Activated CD8-positive, alpha-beta memory T cell treated with anti-CD3 and anti-CD28 coated beads, Interleukin-2, amount 10 ng/mL, durations not matched to agents 7 days and 5 days (primary cell): Measurements from ENCODE around the gene HDAC2. TPM values are rescaled to one million over a fixed set of nuclear protein-coding genes. Genes with fewer than 3 reads are reported as not detected.
"Not testable (repeated sequence)": the region's sequence is repeated elsewhere in the genome, so short reads cannot be mapped to it uniquely, and the experiment has no call there.

Experiments used
- ATAC-seq: fragments of 150-1000 bp; cut with Tn5 transposase; one replicate; pipeline ENCODE4 v1.10.0; 2021; ENCODE audit warnings: moderate library complexity
- CTCF ChIA-PET: fragments of 350-600 bp; sonication (Branson Sonifier 250); formaldehyde crosslinking; loops from one replicate; lab custom pipeline; 2021; ENCODE audit warnings: antibody characterized with exemption; lab: Charles Lee
- DNase-seq: peaks from one replicate; pipeline ENCODE4 v3.0.0-alpha.2; 2020
- H3K27ac Mint-ChIP-seq: one replicate; pipeline ENCODE4 v1.8.0; 2021; ENCODE audit warnings: mild to moderate bottlenecking, mixed read lengths
- H3K27me3 Mint-ChIP-seq: one replicate; pipeline ENCODE4 v1.8.0; 2021; ENCODE audit warnings: mixed read lengths
- H3K36me3 Mint-ChIP-seq: one replicate; pipeline ENCODE4 v1.8.0; 2021; ENCODE audit warnings: mild to moderate bottlenecking, mixed read lengths
- H3K4me1 Mint-ChIP-seq: one replicate; pipeline ENCODE4 v1.8.0; 2021; ENCODE audit warnings: mixed read lengths
- H3K4me3 Mint-ChIP-seq: one replicate; pipeline ENCODE4 v1.8.0; 2021; ENCODE audit warnings: mild to moderate bottlenecking, moderate library complexity, mixed read lengths
- H3K9me3 Mint-ChIP-seq: one replicate; pipeline ENCODE4 v1.8.0; 2022; ENCODE audit warnings: low read depth, mixed read lengths
- total RNA-seq, 2 experiments: library from RNA; stranded (reverse); gene quantifications; one replicate each; pipeline ENCODE4 v1.2.3, GENCODE V29; 2021

HDAC2 gene
- total RNA-seq, 2 experiments from 2014 or later = 62.4 to 75.5 TPM

DNA sequence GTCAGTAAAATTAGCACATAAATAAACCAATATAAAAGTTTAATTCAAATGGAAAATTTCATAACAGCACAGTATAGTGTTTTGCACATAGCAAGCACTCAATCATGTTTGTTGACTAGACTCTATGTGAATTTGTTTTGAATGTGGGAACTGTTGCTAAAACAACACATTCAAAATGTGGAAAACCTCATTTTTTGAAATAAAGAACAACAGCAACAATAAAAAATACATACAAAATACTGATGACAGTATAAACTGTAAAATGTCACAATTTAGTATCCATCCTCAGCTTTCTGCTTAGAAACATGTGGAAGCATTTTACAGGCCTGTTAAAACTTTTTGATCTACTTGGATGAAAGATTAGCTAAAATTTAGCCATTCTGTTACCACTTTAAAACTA lies 47.4 kb downstream of the HDAC2 start:
- no peaks in the 10 kb centered on the region for H3K36me3 Mint-ChIP-seq
- peaks cover 14% of the 10 kb centered on the region for H3K4me1 Mint-ChIP-seq
- H3K4me3 Mint-ChIP-seq = no peak overlapping the region
- DNase-seq = no peak
- no peaks in the 10 kb centered on the region for H3K9me3 Mint-ChIP-seq
- ATAC-seq = no peak
- H3K27ac Mint-ChIP-seq = no peak overlapping the region
- CTCF ChIA-PET = interaction anchor here (4.5 kb wide), 1 partner anchor 14 kb away, joined by 21 read pairs; no protein-coding TSS in a partner anchor
- H3K27me3 Mint-ChIP-seq = peaks cover 13% of the 10 kb centered on the region

DNA sequence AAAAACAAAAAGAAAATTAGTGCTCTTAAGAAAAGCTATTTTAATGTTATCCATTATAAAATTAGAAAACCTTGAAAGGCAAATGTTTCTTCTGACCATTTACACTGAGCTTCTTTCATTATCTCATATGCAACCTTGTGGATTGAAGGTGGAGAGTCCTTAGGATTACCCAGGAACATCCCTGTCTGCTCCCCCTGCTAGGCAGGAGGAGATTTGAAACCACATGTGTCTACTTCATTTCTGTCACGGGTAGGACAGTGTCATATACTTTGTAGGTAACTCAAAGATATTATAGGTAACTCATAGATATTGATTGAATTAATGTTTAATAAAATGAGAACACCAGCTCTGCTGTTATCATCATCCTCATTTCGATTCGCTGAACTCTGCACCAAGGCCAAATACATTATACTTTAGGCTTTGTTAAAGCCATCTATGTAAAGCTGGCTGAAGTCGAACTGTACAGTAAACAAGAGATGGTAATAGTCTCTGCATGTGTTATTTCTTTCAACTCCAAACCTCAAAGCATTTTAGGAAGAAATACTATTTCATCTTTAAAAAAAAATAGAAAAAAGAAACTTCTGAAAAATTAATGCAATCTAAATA lies 49.5 kb downstream of the HDAC2 start:
- Mint-ChIP-seq H3K27ac (no peak overlapping the region), H3K27me3 (peaks cover 4% of the 10 kb centered on the region), H3K36me3 (no peaks in the 10 kb centered on the region), H3K4me3 (no peak overlapping the region), H3K9me3 (no peaks in the 10 kb centered on the region), H3K4me1 (peaks cover 14% of the 10 kb centered on the region)
- ATAC-seq (no peak), DNase-seq (no peak)
- CTCF ChIA-PET = interaction anchor here (1.1 to 4.5 kb wide), 3 partner anchors 9 to 15 kb away, joined by 3 to 21 read pairs (median 3); no protein-coding TSS in a partner anchor

DNA sequence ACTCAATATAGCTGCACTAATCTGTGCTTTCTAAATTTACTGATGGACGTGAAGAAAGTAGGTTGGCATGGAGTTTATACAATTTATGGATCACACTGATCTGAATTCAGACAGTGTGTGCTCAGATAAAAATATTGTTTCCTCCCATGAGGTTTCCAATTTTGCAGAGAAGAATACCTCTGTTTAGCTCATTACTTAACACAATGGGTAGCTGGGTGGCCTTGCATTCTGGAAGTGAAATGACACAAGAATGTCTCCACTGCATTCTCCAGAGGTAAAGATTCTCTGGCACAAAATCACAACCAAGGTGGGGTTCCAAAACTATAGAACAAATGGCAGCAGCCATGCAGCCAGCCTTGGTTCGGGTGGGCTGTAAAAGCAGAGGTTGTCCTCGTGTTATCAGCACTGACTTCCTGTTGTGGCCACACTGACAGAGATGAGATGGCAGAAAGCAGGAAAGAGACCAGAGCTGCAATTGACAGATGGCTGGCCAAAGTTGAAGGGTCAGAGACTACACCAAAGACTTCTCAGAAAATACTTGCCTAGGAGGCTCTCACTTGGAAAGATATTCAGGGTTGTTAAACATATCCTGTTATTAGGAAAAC lies 50.2 kb downstream of the HDAC2 start:
- CTCF ChIA-PET = interaction anchor here (1.1 to 4.5 kb wide), 3 partner anchors 9 to 15 kb away, joined by 3 to 21 read pairs (median 3); no protein-coding TSS in a partner anchor
- H3K4me3 Mint-ChIP-seq = no peak overlapping the region
- peaks cover 14% of the 10 kb centered on the region for H3K4me1 Mint-ChIP-seq
- no peaks in the 10 kb centered on the region for H3K36me3 Mint-ChIP-seq
- H3K27me3 Mint-ChIP-seq = peaks cover 3% of the 10 kb centered on the region
- H3K27ac Mint-ChIP-seq = peak overlapping the region; percentile 61
- DNase-seq (peak; percentile 66), ATAC-seq (peak; percentile 82)
- no peaks in the 10 kb centered on the region for H3K9me3 Mint-ChIP-seq

DNA sequence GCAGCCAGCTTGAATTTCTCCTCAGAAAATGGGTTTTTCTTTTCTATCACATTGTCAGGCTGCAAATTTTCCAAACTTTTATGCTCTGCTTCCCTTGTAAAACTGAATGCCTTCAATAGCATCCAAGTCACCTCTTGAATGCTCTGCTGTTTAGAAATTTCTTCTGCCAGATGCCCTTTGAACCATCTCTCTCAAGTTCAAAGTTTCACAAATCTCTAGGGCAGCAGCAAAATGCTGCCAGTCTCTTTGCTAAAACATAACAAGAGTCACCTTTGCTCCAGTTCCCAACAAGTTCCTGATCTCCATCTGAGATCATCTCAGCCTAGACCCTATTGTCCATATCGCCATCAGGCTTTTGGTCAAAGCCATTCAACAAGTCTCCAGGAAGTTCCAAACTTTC lies 60.7 kb downstream of the HDAC2 start:
- not testable (repeated sequence) for H3K4me1 Mint-ChIP-seq, H3K4me3 Mint-ChIP-seq, H3K36me3 Mint-ChIP-seq, ATAC-seq, DNase-seq, H3K27ac Mint-ChIP-seq, H3K9me3 Mint-ChIP-seq
- CTCF ChIA-PET = interaction anchor here (1.4 to 2.6 kb wide), 3 partner anchors 11 to 51 kb away, joined by 3 to 21 read pairs (median 3); no protein-coding TSS in a partner anchor
- H3K27me3 Mint-ChIP-seq = peaks cover 13% of the 10 kb centered on the region

DNA sequence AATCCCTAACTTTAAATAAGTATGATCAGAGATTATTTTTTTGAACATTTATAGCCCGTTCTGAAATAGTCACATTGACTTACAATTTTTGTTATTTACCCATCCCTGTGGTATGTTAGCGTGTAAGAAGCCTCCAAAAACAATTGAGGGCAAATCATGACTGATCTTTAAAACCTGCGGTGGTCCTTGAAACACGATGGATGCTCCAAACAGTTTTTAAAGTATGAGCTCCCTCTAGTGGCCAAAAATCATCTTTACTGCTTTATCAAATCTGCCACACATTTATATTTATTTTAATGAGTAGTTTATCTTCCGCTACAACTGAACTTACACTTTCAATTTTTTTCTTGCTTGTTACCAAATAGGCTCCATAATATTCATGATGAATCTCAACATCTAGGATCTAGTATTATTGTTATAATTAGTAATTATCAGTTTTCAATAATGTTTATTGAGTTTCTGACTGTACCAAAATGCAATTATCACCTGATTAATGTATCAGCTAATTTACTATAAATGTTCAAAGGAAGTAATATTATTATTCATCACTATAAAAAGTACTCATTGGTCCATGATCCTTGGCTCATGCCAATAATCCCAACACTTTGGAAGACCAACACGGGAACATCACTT lies 61.6 kb downstream of the HDAC2 start:
- no peaks in the 10 kb centered on the region for H3K36me3 Mint-ChIP-seq
- CTCF ChIA-PET = interaction anchor here (1.1 to 2.6 kb wide), 6 partner anchors 10 to 50 kb away, joined by 3 to 21 read pairs (median 4); no protein-coding TSS in a partner anchor
- DNase-seq = no peak
- H3K27ac Mint-ChIP-seq = no peak overlapping the region
- no peaks in the 10 kb centered on the region for H3K9me3 Mint-ChIP-seq
- peaks cover 9% of the 10 kb centered on the region for H3K27me3 Mint-ChIP-seq
- H3K4me1 Mint-ChIP-seq = no peaks in the 10 kb centered on the region
- ATAC-seq = no peak
- no peak overlapping the region for H3K4me3 Mint-ChIP-seq

DNA sequence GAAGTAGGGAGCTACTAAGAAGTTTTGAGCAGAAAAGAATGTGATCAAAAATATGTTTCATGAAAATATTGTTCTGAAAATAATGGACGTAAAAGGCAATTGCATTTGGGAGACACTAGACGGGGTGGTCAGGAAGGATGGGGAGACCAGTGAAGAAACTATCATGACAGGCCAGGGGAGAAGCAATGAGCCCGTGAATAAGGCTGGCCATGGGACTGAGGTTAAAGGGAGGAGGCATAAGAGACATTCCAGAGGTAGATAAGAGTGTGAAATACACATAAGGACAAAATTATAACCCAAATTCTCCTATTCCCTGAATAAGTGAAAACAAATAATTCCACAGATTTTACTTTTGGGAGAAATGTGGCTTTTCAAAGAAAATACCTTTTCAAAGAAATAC lies 62.1 kb downstream of the HDAC2 start:
- CTCF ChIA-PET = interaction anchor here (0.7 to 2.6 kb wide), 7 partner anchors 9 to 33 kb away, joined by 3 to 21 read pairs (median 3); no protein-coding TSS in a partner anchor
- Mint-ChIP-seq H3K36me3 (no peaks in the 10 kb centered on the region), H3K9me3 (no peaks in the 10 kb centered on the region), H3K27me3 (peaks cover 9% of the 10 kb centered on the region), H3K4me3 (no peak overlapping the region), H3K27ac (no peak overlapping the region), H3K4me1 (no peaks in the 10 kb centered on the region)
- no peak for DNase-seq
- no peak for ATAC-seq

DNA sequence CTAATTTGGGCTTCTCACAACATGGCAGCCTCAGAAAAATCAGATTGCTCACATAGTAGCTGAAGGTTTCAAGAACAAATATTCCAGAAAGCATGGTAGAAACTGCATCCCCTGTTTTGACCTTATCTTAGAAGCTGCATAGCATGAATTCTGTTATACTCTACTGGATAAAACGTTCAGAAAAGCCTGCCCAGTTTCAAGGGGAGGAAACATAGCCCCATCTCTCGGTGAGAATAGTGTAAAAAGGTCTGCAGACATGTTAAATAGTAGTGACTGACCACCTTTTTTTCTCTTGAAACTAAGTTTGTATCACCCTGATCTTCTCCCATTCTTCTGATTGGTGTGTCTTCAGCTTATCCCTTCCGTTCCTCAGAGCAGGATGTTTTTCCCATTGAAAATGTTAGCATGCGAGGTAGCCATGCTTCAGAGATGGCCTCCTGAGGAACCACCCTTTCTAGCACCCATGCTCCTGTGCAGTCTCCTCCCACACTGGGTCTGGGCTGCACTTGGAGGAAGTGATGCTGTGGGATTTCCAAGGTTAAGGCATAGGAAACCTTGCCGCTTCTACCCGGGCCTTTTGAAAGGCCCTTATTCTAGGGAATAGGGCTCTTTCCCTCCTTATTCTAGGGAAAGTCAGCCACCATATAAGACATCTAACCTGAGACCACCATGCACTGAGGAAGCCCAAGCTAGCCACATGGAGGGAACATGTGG lies 63.7 kb downstream of the HDAC2 start:
- DNase-seq (no peak), ATAC-seq (no peak)
- Mint-ChIP-seq H3K36me3 (no peaks in the 10 kb centered on the region), H3K9me3 (no peaks in the 10 kb centered on the region), H3K4me3 (no peak overlapping the region), H3K27ac (no peak overlapping the region), H3K4me1 (no peaks in the 10 kb centered on the region), H3K27me3 (peaks cover 5% of the 10 kb centered on the region)
- CTCF ChIA-PET = interaction anchor here (0.6 to 1.7 kb wide), 3 partner anchors 9 to 600 kb away, joined by 3 to 4 read pairs (median 3); no protein-coding TSS in a partner anchor

DNA sequence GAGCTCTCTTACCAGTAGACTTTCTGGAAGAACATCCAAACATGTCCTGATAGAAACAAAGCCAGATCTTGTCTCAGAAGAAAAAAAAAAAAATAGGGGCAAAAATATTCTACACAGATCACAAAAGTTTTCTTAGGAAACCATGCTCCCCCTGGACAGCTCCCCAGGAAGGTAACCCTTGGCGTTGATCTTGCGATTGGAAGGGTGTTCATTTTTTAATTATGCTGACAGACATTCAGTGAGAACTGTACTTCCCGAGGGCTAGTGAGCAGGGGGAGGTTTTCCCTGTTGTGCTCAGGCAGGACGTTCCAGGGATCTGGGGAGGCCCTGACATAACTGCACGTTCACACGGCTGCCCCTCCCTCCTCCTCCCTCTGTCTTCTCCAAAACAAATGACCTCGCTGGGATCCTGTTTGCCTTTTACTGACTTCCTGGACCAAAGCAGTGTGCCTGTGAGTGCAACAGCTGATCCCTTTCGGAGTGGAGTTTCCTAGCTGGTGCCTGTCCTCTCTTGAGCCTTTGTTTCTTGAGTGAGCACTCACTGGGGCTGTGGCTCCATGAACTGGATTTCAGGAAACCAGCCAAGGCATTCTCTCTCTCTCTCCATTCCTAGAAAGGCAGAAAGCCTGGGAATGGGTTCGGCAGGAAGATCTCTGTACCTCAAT lies 67.2 kb downstream of the HDAC2 start:
- H3K27ac Mint-ChIP-seq = no peak overlapping the region
- peaks cover 8% of the 10 kb centered on the region for H3K27me3 Mint-ChIP-seq
- DNase-seq = no peak
- H3K4me3 Mint-ChIP-seq = no peak overlapping the region
- no peak for ATAC-seq
- H3K4me1 Mint-ChIP-seq = no peaks in the 10 kb centered on the region
- no peaks in the 10 kb centered on the region for H3K36me3 Mint-ChIP-seq
- CTCF ChIA-PET = interaction anchor here (2.0 kb wide), 1 partner anchor 45 kb away, joined by 5 read pairs; no protein-coding TSS in a partner anchor
- H3K9me3 Mint-ChIP-seq = no peaks in the 10 kb centered on the region

DNA sequence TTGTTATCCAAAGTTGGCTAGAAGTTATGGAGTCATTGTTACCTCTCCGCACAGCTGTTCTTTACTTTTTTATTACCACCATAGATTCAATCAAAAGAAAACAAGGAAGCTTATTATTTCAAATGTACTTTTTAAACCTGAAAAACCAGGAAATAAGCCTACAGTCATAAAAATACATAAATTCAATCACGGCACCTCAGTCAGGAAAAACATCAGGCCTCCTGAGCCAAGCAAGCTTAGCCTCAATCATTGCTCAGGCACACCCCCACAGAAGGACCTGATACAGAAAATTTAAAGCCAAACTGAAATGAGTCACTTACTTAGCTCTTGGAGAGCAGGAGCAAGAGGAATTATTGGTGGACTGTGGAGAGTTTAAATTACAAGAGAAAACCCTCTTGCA lies 69.5 kb downstream of the HDAC2 start:
- CTCF ChIA-PET = no interaction called here
- H3K27ac Mint-ChIP-seq = no peak overlapping the region
- DNase-seq (no peak), ATAC-seq (no peak)
- peaks cover 8% of the 10 kb centered on the region for H3K27me3 Mint-ChIP-seq
- no peaks in the 10 kb centered on the region for H3K4me1 Mint-ChIP-seq
- no peaks in the 10 kb centered on the region for H3K36me3 Mint-ChIP-seq
- no peak overlapping the region for H3K4me3 Mint-ChIP-seq
- no peaks in the 10 kb centered on the region for H3K9me3 Mint-ChIP-seq

DNA sequence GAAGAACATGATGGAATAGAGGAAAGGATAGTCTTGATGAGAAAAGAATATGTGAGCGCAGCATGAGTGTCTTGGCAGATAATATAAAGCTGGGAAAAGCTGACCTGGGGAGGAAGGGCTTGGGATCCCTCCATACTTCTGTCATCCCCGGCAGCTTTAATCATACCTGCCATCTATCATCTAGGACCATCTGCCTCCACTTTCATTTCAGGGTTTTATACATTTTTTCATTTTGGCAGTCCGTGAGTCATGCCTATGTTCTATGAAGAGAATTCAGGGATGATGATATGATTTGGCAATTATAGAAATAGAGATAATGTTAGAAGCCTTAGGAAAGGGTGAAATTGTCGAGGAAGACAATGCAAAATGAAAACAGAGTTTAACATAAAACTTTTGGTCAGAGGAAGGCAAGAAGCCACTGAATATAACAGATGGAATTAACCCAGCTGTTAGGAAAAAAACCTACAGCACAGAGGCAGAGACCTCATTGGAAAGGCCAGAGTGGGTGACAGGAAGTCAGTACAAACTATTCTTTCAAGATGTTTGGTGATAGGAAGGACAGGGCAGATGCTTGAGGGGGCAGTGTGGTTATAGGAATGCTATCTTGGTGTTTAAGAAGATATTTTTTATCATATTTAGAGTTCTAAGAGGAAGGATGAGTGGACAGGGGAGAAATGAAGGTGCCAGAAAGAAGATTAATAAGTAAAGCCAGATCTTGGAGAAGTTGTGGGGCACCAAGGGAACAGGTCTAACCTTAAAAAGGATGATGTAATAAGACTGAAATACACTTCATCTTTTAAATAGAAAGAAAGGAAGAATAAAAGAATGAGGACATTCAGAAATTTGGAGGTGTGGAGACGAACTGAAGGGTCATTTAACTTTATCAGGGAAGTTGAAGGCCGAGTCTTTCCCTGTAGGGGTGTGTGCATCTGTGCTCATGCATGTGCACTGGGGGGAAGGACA lies 76.0 kb downstream of the HDAC2 start:
- no peak overlapping the region for H3K27ac Mint-ChIP-seq
- no peak overlapping the region for H3K4me3 Mint-ChIP-seq
- no peaks in the 10 kb centered on the region for H3K36me3 Mint-ChIP-seq

DNA sequence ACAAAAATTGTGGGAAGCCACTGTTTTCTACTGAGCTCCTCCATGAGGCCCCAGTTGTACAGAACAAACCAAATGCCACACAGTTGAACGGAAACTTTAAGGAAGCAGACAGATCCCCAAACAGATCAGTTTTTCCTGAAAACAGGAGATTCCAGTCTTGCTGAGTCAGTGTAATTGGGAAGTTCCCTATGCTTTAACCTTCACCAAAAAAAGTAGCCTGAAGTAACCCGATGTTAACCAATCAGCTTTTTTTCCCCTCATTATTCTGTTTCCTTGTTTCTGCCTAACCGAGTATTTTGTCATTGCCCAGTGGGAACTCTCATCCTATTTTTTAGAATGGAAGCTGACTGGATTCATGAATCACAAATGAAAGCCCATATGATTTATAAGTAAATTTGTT lies 77.1 kb downstream of the HDAC2 start:
- no peaks in the 10 kb centered on the region for H3K4me1 Mint-ChIP-seq
- peaks cover 2% of the 10 kb centered on the region for H3K9me3 Mint-ChIP-seq
- H3K27ac Mint-ChIP-seq = no peak overlapping the region
- no peak for ATAC-seq
- H3K4me3 Mint-ChIP-seq = no peak overlapping the region
- CTCF ChIA-PET = no interaction called here
- H3K27me3 Mint-ChIP-seq = peaks cover 16% of the 10 kb centered on the region
- no peak for DNase-seq
- H3K36me3 Mint-ChIP-seq = no peaks in the 10 kb centered on the region

More for the DNA sequence above, 76.0 kb downstream of the HDAC2 start:
- ATAC-seq = no peak
- H3K27me3 Mint-ChIP-seq = peaks cover 24% of the 10 kb centered on the region
- DNase-seq = no peak
- H3K4me1 Mint-ChIP-seq = no peaks in the 10 kb centered on the region
- CTCF ChIA-PET = no interaction called here
- H3K9me3 Mint-ChIP-seq = peaks cover 2% of the 10 kb centered on the region

DNA sequence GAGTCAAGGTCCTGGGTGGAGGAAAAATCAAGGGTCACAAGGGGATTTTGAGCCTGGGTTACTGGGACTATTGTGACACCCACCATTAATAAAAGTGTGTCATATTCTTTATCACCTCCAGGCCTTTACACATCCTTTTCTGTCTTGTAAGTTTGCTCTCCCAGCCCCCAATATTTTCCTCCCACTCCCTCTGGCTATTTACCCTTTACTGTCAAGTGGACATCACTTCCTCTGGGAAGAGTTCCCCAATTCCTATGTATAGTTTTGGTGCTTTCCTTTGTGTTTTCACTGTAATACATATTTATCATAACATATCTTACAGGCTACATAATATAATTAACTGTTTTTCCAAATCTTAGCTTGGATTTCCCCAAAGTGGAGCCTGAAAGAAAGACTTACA lies 77.5 kb downstream of the HDAC2 start:
- ATAC-seq (no peak), DNase-seq (no peak)
- H3K27ac Mint-ChIP-seq = no peak overlapping the region
- no peaks in the 10 kb centered on the region for H3K36me3 Mint-ChIP-seq
- no peaks in the 10 kb centered on the region for H3K4me1 Mint-ChIP-seq
- peaks cover 16% of the 10 kb centered on the region for H3K27me3 Mint-ChIP-seq
- CTCF ChIA-PET = no interaction called here
- no peak overlapping the region for H3K4me3 Mint-ChIP-seq
- peaks cover 2% of the 10 kb centered on the region for H3K9me3 Mint-ChIP-seq
